ENCODE measurements around the gene NUDT14. TPM values are rescaled to one million over a fixed set of nuclear protein-coding genes. Genes with fewer than 3 reads are reported as not detected.

NUDT14 gene
- total and polyA plus RNA-seq, 4 donors = 6.1 to 29.9 (median 11.7) TPM

DNA sequence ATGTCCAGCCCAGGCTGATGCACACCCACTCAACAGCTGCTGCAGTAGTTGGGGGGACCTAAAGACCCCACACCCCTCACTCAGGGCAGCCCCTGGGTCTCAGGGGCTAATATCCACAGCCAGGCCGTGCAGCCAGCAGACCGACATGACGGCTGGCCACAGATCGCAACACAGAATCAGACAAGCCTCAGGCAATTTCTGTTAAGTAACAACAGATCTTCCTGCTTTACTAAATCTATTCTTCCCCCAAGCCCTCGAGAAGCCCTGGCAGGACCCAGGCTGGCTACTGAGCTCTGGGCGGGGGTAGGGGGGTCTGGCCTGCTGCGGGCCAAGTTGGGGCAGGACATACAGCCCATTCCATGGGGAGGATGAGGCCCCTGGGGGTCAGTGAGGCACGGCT lies 28.0 kb upstream of the NUDT14 start:
- no peaks in the 10 kb centered on the region for H3K27me3 ChIP-seq (ENCODE audit: control insufficient read depth in 1 of 2, insufficient read depth in 2 of 2, low read length in 1 of 2)
- no peaks in the 10 kb centered on the region for H3K9me3 ChIP-seq (ENCODE audit: control insufficient read depth, low read length)
- H3K36me3 ChIP-seq (ENCODE audit: control insufficient read depth in 1 of 2, insufficient read depth in 2 of 2, low read length in 1 of 2) = no peaks in the 10 kb centered on the region
- no peak overlapping the region for H3K27ac ChIP-seq (ENCODE audit: low read depth in 1 of 2, low read length in 2 of 2)
- no peak overlapping the region for H3K4me3 ChIP-seq (ENCODE audit: low read length in 2 of 2)
- ATAC-seq (ENCODE audit: low FRiP score) (no peak), DNase-seq (no peak)
- intact Hi-C loops (cut with DNase I) = loop anchor here (10.0 kb wide), 2 partner anchors 316 to 326 kb away; partner anchors contain the start of gene TMEM121 (in 1 of the 2)
- no peaks in the 10 kb centered on the region for H3K4me1 ChIP-seq (ENCODE audit: control insufficient read depth in 1 of 2, insufficient read depth in 2 of 2, low read length in 2 of 2)
- WGBS, 2 donors = 92 to 94% methylated on average over 8 of the region's 8 CpGs

DNA sequence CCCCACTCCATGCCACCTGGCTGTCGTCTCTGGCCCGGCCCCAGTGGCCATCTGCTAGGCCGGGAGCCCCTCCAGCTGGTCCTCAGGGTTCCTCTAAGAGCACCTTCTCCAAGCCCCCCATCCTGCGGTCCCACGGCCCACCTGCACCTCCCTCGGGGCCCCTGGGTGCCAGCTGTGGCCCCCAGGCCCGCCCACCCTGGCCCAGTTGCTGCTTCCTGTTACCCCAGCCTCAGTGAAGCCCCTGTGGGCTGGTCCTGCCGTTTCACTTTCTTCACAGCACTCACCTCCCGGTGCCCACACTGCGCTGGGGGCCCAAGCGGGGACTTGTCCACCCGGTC lies 27.6 kb upstream of the NUDT14 start:
- Histone ChIP-seq H3K4me3 (ENCODE audit: low read length in 2 of 2) (no peak overlapping the region), H3K4me1 (ENCODE audit: control insufficient read depth in 1 of 2, insufficient read depth in 2 of 2, low read length in 2 of 2) (no peaks in the 10 kb centered on the region), H3K36me3 (ENCODE audit: control insufficient read depth in 1 of 2, insufficient read depth in 2 of 2, low read length in 1 of 2) (no peaks in the 10 kb centered on the region), H3K27me3 (ENCODE audit: control insufficient read depth in 1 of 2, insufficient read depth in 2 of 2, low read length in 1 of 2) (no peaks in the 10 kb centered on the region), H3K27ac (ENCODE audit: low read depth in 1 of 2, low read length in 2 of 2) (no peak overlapping the region), H3K9me3 (ENCODE audit: control insufficient read depth, low read length) (no peaks in the 10 kb centered on the region)
- ATAC-seq (ENCODE audit: low FRiP score) (no peak), DNase-seq (no peak)
- WGBS, 2 donors = 92 to 100% methylated on average over 10 to 12 of the region's 12 CpGs
- intact Hi-C loops (cut with DNase I) = loop anchor here (10.0 kb wide), 2 partner anchors 316 to 326 kb away; partner anchors contain the start of gene TMEM121 (in 1 of the 2)

DNA sequence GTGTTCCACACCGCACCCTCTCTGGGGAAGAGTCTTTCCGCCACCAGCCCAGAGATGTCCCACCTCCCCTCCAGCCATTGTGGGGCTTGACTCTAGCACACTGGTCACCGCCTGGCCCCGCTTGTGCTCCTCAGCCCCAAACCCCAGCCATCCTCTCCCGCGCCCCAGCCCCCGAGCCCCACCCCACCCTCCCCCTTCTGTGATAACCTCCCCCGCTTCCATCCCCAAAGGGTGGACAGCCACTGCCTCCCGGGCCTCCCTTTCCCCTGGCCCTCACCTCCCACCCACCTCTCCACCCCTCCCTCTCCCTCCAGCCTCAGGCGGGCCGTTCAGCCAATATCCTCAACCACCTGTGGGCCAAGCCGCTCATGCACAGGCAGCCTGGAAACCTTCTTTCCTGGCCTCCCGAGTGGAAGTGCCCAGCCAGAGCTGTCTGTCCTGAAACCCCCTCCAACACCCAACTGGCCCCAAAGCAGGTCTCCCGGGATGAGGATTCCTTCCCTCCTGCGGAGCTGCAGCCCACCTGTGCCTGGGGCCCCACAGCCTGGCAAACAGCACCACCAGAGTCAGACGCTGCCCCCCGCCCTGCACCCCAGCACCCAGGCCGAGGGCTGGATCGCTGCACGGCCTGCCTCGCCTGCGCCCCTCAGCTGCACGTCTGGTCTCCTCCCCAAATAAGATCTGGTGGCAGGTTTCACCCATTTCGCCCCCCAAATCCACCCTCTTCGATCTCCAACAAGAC lies 27.1 kb upstream of the NUDT14 start:
- ATAC-seq (ENCODE audit: low FRiP score) (no peak), DNase-seq (no peak)
- Histone ChIP-seq H3K27ac (ENCODE audit: low read depth in 1 of 2, low read length in 2 of 2) (no peak overlapping the region), H3K4me1 (ENCODE audit: control insufficient read depth in 1 of 2, insufficient read depth in 2 of 2, low read length in 2 of 2) (no peaks in the 10 kb centered on the region), H3K27me3 (ENCODE audit: control insufficient read depth in 1 of 2, insufficient read depth in 2 of 2, low read length in 1 of 2) (no peaks in the 10 kb centered on the region), H3K4me3 (ENCODE audit: low read length in 2 of 2) (no peak overlapping the region), H3K9me3 (ENCODE audit: control insufficient read depth, low read length) (no peaks in the 10 kb centered on the region), H3K36me3 (ENCODE audit: control insufficient read depth in 1 of 2, insufficient read depth in 2 of 2, low read length in 1 of 2) (no peaks in the 10 kb centered on the region)
- intact Hi-C loops (cut with DNase I) = loop anchor here (10.0 kb wide), 2 partner anchors 317 to 327 kb away; partner anchors contain the start of gene TMEM121 (in 1 of the 2)
- 94% methylated on average over 25 of the region's 25 CpGs for WGBS, 2 donors

DNA sequence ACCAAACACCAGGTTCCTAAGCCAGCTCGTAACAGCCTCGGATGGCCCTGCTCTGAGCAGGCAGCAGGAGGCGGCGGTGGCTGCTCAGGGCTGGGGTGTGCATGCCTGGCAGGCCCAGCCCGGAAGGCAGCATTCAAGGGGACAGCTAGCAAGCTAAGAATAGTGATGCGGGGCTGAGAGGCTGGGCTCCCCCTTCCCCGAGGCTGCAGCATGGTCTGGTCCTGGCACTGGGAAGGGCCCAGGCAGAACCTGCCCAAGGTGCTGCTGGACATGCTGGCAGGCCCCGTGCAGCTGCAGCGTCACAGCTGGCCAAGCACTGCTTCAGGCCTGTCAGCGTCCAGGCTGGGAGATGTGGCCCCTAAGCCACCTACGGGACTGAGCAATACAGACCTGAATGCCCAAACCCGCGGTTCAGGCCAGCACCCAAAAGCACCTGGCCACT lies 26.4 kb upstream of the NUDT14 start:
- no peak overlapping the region for H3K4me3 ChIP-seq (ENCODE audit: low read length in 2 of 2)
- intact Hi-C loops (cut with DNase I) = loop anchor here (10.0 kb wide), 2 partner anchors 317 to 327 kb away; partner anchors contain the start of gene TMEM121 (in 1 of the 2)
- H3K36me3 ChIP-seq (ENCODE audit: control insufficient read depth in 1 of 2, insufficient read depth in 2 of 2, low read length in 1 of 2) = no peaks in the 10 kb centered on the region
- 76% methylated on average over 13 of the region's 13 CpGs for WGBS, 2 donors
- H3K4me1 ChIP-seq (ENCODE audit: control insufficient read depth in 1 of 2, insufficient read depth in 2 of 2, low read length in 2 of 2) = no peaks in the 10 kb centered on the region
- no peak overlapping the region for H3K27ac ChIP-seq (ENCODE audit: low read depth in 1 of 2, low read length in 2 of 2)
- ATAC-seq (ENCODE audit: low FRiP score) (no peak), DNase-seq (no peak)
- H3K27me3 ChIP-seq (ENCODE audit: control insufficient read depth in 1 of 2, insufficient read depth in 2 of 2, low read length in 1 of 2) = no peaks in the 10 kb centered on the region
- H3K9me3 ChIP-seq (ENCODE audit: control insufficient read depth, low read length) = no peaks in the 10 kb centered on the region

DNA sequence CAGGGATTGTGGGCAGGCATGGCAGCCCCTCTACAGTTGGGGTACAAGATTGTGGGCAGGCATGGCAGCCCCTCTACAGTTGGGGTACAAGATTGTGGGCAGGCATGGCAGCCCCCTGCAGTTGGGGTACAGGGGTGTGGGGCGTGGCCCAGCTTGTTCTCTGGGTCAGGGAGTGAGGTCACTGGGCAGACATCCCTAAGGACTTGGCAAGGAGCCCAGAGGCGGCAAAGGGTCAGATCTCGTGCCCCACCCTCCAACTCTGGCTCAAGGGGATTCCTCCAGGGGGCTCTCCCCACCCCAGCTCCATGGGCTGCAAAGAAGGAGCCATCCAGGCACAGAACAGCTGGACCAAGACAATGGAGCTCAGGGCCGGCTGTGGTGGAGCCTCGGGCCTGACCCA lies 25.8 kb upstream of the NUDT14 start:
- no peak overlapping the region for H3K4me3 ChIP-seq (ENCODE audit: low read length in 2 of 2)
- no peaks in the 10 kb centered on the region for H3K36me3 ChIP-seq (ENCODE audit: control insufficient read depth in 1 of 2, insufficient read depth in 2 of 2, low read length in 1 of 2)
- 39 to 50% methylated on average over 4 to 5 of the region's 5 CpGs for WGBS, 2 donors
- no peak overlapping the region for H3K27ac ChIP-seq (ENCODE audit: low read depth in 1 of 2, low read length in 2 of 2)
- DNase-seq (no peak), ATAC-seq (ENCODE audit: low FRiP score) (no peak)
- no peaks in the 10 kb centered on the region for H3K4me1 ChIP-seq (ENCODE audit: control insufficient read depth in 1 of 2, insufficient read depth in 2 of 2, low read length in 2 of 2)
- intact Hi-C loops (cut with DNase I) = loop anchor here (10.0 kb wide), 2 partner anchors 318 to 328 kb away; partner anchors contain the start of gene TMEM121 (in 1 of the 2)
- H3K9me3 ChIP-seq (ENCODE audit: control insufficient read depth, low read length) = no peaks in the 10 kb centered on the region
- H3K27me3 ChIP-seq (ENCODE audit: control insufficient read depth in 1 of 2, insufficient read depth in 2 of 2, low read length in 1 of 2) = no peaks in the 10 kb centered on the region

DNA sequence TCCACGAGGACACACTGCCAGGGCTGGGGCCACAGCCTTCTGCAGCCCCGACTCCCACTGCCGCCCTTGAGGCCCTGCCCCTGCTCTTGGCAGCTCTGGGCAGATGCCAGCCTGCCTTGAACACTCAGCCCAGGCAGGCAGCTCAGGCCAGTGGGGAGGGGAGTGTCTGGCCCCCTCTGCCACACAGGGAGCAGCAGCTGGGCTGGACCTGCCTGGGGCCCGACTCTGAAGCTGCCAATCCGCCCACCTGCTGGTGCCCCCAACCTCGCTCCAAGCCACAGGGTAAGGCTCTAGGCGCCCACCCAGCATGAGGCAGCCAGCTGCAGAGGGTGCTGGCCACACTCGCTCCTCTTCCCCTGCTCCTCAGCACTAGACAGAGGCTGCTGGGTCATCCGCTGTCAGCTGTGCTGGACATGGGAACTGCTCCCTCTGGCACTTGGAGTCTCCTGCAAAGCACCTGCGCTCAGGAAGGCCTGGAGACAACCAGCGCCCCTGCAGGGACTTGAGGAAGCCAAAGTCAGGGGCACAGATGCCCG lies 24.6 kb upstream of the NUDT14 start:
- Histone ChIP-seq H3K27ac (ENCODE audit: low read depth in 1 of 2, low read length in 2 of 2) (no peak overlapping the region), H3K27me3 (ENCODE audit: control insufficient read depth in 1 of 2, insufficient read depth in 2 of 2, low read length in 1 of 2) (no peaks in the 10 kb centered on the region), H3K4me1 (ENCODE audit: control insufficient read depth in 1 of 2, insufficient read depth in 2 of 2, low read length in 2 of 2) (no peaks in the 10 kb centered on the region), H3K36me3 (ENCODE audit: control insufficient read depth in 1 of 2, insufficient read depth in 2 of 2, low read length in 1 of 2) (no peaks in the 10 kb centered on the region), H3K9me3 (ENCODE audit: control insufficient read depth, low read length) (no peaks in the 10 kb centered on the region), H3K4me3 (ENCODE audit: low read length in 2 of 2) (no peak overlapping the region)
- ATAC-seq (ENCODE audit: low FRiP score) (no peak), DNase-seq (no peak)
- 15 to 18% methylated on average over 12 of the region's 12 CpGs for WGBS, 2 donors
- intact Hi-C loops (cut with DNase I) = loop anchor here (10.0 kb wide), 2 partner anchors 319 to 329 kb away; partner anchors contain the start of gene TMEM121 (in 1 of the 2)

DNA sequence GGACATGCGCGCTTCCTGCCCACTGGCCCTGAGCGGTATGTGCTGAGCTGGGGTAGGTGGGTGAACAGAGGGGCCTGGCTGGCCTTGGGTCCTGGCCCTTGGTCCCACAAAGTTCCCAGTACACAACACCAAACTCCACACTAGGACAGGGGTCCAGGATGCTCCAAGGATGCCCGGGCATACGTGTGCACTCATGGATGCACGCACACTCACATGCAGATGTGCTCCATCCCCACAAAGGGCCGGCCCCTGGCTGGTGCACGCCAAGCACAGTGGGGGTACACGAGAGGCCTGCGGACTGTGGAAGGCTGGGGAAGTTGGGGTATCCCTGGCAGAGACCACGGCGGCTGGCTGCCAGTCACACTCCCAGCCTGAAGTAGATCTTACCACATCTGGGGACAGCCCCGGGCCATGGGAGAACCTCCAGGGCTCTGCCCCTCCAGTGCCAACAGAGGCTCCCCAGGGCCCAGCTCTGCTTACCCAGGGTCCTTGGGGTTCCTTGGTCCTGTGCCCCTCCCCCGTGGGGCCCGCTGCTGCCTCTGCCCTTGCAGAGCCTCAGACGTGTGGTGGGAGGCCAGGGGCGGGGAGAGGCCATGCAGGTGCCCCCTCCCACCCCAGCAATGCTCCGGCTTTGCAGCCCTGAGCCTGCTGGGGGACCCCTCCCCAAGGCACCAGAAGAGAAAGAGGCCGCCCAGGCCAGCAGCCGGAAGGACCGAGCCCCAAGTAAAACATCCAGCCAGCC lies 24.0 kb upstream of the NUDT14 start:
- WGBS, 2 donors = 20 to 21% methylated on average over 21 of the region's 21 CpGs
- intact Hi-C loops (cut with DNase I) = loop anchor here (5.0 to 10.0 kb wide), 3 partner anchors 113 to 330 kb away; partner anchors contain the start of gene TMEM121 (in 1 of the 2)
- DNase-seq = no peak
- ATAC-seq (ENCODE audit: low FRiP score) = no peak
- H3K4me1 ChIP-seq (ENCODE audit: control insufficient read depth in 1 of 2, insufficient read depth in 2 of 2, low read length in 2 of 2) = no peaks in the 10 kb centered on the region
- H3K9me3 ChIP-seq (ENCODE audit: control insufficient read depth, low read length) = no peaks in the 10 kb centered on the region
- H3K27me3 ChIP-seq (ENCODE audit: control insufficient read depth in 1 of 2, insufficient read depth in 2 of 2, low read length in 1 of 2) = no peaks in the 10 kb centered on the region
- no peak overlapping the region for H3K27ac ChIP-seq (ENCODE audit: low read depth in 1 of 2, low read length in 2 of 2)
- H3K36me3 ChIP-seq (ENCODE audit: control insufficient read depth in 1 of 2, insufficient read depth in 2 of 2, low read length in 1 of 2) = no peaks in the 10 kb centered on the region
- no peak overlapping the region for H3K4me3 ChIP-seq (ENCODE audit: low read length in 2 of 2)

DNA sequence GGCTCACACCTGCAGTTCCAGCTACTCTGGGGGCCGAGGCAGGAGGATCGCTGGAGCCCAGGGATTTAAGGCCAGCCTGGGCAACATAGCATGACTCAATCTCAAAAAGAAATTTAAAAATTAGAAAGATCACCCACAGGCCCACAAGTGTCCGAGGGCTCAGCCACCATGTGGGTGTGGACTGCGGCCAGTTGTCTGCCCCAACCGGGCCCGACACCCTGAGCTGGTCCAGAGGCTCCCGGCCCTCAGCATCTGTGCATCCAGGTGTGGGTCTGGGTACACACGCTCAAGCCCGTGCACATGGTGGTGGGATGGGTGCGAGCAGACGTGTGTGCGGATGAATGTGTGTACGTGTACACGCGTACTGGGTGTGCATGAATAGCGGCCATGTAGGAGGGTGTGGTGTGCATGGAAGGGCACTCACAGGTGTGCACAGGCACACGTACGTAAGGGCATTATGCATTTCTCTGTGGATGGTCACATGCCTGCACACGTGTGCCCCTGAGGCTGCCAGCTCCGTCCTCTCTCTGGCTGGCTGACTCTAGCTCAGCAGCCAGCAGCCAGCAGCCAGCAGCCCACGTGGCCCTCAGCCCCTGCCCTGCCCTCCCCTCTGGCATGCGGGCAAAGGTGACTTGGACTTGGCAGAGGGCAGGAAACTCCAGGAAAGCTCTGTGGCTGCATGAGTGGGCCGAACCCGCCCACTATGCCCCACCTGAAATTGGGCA lies 23.3 kb upstream of the NUDT14 start:
- H3K27me3 ChIP-seq (ENCODE audit: control insufficient read depth in 1 of 2, insufficient read depth in 2 of 2, low read length in 1 of 2) = no peaks in the 10 kb centered on the region
- ATAC-seq (ENCODE audit: low FRiP score) = peak; percentile 71
- no peak for DNase-seq
- H3K27ac ChIP-seq (ENCODE audit: low read depth in 1 of 2, low read length in 2 of 2) = no peak overlapping the region
- whole genome bisulfite sequencing, 2 donors = 40% methylated on average over 24 of the region's 24 CpGs
- no peak overlapping the region for H3K4me3 ChIP-seq (ENCODE audit: low read length in 2 of 2)
- H3K9me3 ChIP-seq (ENCODE audit: control insufficient read depth, low read length) = no peaks in the 10 kb centered on the region
- no peaks in the 10 kb centered on the region for H3K36me3 ChIP-seq (ENCODE audit: control insufficient read depth in 1 of 2, insufficient read depth in 2 of 2, low read length in 1 of 2)
- intact Hi-C loops (cut with DNase I) = loop anchor here (5.0 to 10.0 kb wide), 3 partner anchors 112 to 330 kb away; partner anchors contain the start of gene TMEM121 (in 1 of the 2)
- no peaks in the 10 kb centered on the region for H3K4me1 ChIP-seq (ENCODE audit: control insufficient read depth in 1 of 2, insufficient read depth in 2 of 2, low read length in 2 of 2)

Measured in aorta (tissue), 5 donors.